HepG2 (cell line): ENCODE measurements around the gene CD83.

Experiments
- BATF2 ChIP-seq: sonication (generic); formaldehyde crosslinking; IDR thresholded peaks from 2 replicates; pipeline ENCODE4 v1.8.0; 2022; ENCODE audit warnings: mild to moderate bottlenecking, missing genetic modification reagents, moderate library complexity
- DBP ChIP-seq: sonication (generic); formaldehyde crosslinking; IDR thresholded peaks from 2 replicates; pipeline ENCODE4 v1.4.0; 2020; ENCODE audit warnings: missing genetic modification reagents; ENCODE audit errors: not compliant biosample characterization
- JUND ChIP-seq: sonication (generic); formaldehyde crosslinking; IDR thresholded peaks from 2 replicates; pipeline ENCODE4 v1.8.0; 2022; ENCODE audit warnings: mild to moderate bottlenecking, missing genetic modification reagents
- MAFK ChIP-seq, 2 experiments: IDR thresholded peaks in 1 of 2; conservative IDR thresholded peaks in 1 of 2; 2 replicates each; pipeline ENCODE4 v1.6.1; 2011; ENCODE audit warnings: improper control_type of control experiment in 2 of 2, low read length in 2 of 2
- TARDBP ChIP-seq: sonication (generic); formaldehyde crosslinking; IDR thresholded peaks from 2 replicates; pipeline ENCODE4 v1.8.0; 2022; ENCODE audit warnings: mild to moderate bottlenecking, missing genetic modification reagents
- TGIF2 ChIP-seq: IDR thresholded peaks from 2 replicates; pipeline ENCODE4 v1.6.1; 2016; ENCODE audit warnings: control low read depth, missing compliant biosample characterization
- TP53 ChIP-seq: sonication (generic); formaldehyde crosslinking; conservative IDR thresholded peaks from 2 replicates; pipeline ENCODE4 v1.4.0; 2020; ENCODE audit warnings: missing genetic modification reagents
- TRIM24 ChIP-seq: sonication (generic); formaldehyde crosslinking; IDR thresholded peaks from 2 replicates; pipeline ENCODE4 v1.8.0; 2022; ENCODE audit warnings: mild to moderate bottlenecking, missing genetic modification reagents
- ZBTB8A ChIP-seq: sonication (generic); formaldehyde crosslinking; IDR thresholded peaks from 2 replicates; pipeline ENCODE4 v1.4.0; 2020; ENCODE audit warnings: mild to moderate bottlenecking, low read depth, missing genetic modification reagents, borderline replicate concordance
- ZNF557 ChIP-seq: sonication (generic); formaldehyde crosslinking; IDR thresholded peaks from 2 replicates; pipeline ENCODE4 v1.4.0; 2020; ENCODE audit warnings: missing genetic modification reagents
- TF ChIP-seq, protein P1 (sequence below): sonication (generic); formaldehyde crosslinking; IDR thresholded peaks from 2 replicates; pipeline ENCODE4 v1.5.0; 2020; ENCODE audit warnings: mild to moderate bottlenecking, missing genetic modification reagents, moderate library complexity

GRCh38 chr6:14126191-14126590 lies 8.6 kb downstream of the CD83 start:
- TF ChIP-seq BATF2 (CRISPR knock-in tag) (no peak), DBP (CRISPR knock-in tag) (no peak), ZBTB8A (CRISPR knock-in tag) (no peak), MAFK (conservative IDR thresholded peaks at IDR 0.05 in 1 of 2, IDR thresholded peaks at IDR 0.05 in 1 of 2; ENCODE audit: low read length in 2 of 2) (no peak), TP53 (CRISPR knock-in tag) (no peak), JUND (CRISPR knock-in tag) (no peak), TARDBP (CRISPR knock-in tag) (no peak), ZNF557 (CRISPR knock-in tag) (no peak), TRIM24 (no peak), TGIF2 (CRISPR knock-in tag) (no peak)
- TF ChIP-seq, protein P1, sequence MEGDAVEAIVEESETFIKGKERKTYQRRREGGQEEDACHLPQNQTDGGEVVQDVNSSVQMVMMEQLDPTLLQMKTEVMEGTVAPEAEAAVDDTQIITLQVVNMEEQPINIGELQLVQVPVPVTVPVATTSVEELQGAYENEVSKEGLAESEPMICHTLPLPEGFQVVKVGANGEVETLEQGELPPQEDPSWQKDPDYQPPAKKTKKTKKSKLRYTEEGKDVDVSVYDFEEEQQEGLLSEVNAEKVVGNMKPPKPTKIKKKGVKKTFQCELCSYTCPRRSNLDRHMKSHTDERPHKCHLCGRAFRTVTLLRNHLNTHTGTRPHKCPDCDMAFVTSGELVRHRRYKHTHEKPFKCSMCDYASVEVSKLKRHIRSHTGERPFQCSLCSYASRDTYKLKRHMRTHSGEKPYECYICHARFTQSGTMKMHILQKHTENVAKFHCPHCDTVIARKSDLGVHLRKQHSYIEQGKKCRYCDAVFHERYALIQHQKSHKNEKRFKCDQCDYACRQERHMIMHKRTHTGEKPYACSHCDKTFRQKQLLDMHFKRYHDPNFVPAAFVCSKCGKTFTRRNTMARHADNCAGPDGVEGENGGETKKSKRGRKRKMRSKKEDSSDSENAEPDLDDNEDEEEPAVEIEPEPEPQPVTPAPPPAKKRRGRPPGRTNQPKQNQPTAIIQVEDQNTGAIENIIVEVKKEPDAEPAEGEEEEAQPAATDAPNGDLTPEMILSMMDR (CRISPR knock-in tag), result no peak
